Stimulated activated CD8-positive, alpha-beta memory T cell treated with anti-CD3 and anti-CD28 coated beads, Interleukin-12 subunit alpha, Interleukin-12 subunit beta, amount 100 ng/mL, for 24 hours (primary cell): ENCODE data around the gene KIF3A.

ENCODE experiments used
- DNase-seq: peaks from one replicate; pipeline ENCODE4 v3.0.0-alpha.2; 2020; ENCODE audit errors: extremely low read depth

The KIF3A gene

GRCh38 chr5:132678735-132679134 lies 58.6 kb downstream of the KIF3A start:
- DNase-seq: no peak

GRCh38 chr5:132677682-132678400 lies 59.5 kb downstream of the KIF3A start:
- DNase-seq: no peak

- DNase-seq: no peak
Measured at GRCh38 chr5:132677191-132677590, 60.2 kb downstream of the KIF3A start.

- no peak for DNase-seq
Measured at GRCh38 chr5:132675936-132676689, 61.2 kb downstream of the KIF3A start.

- no peak for DNase-seq
Measured at GRCh38 chr5:132674671-132675506, 62.5 kb downstream of the KIF3A start.

GRCh38 chr5:132673939-132674630 lies 63.3 kb downstream of the KIF3A start, which contains the start of gene IL4:
TSS of gene IL4 (plus strand) at chr5:132673989. CDS start at chr5:132674051, 62 bp downstream.
- no peak for DNase-seq

GRCh38 chr5:132673488-132673887 lies 63.9 kb downstream of the KIF3A start:
- DNase-seq: no peak

GRCh38 chr5:132671000-132671399 lies 66.3 kb downstream of the KIF3A start:
- DNase-seq: no peak

- no peak for DNase-seq
Measured at GRCh38 chr5:132669966-132670882, 67.1 kb downstream of the KIF3A start.

GRCh38 chr5:132669455-132669820 lies 67.9 kb downstream of the KIF3A start:
- DNase-seq: no peak

- no peak for DNase-seq
Measured at GRCh38 chr5:132668706-132669454, 68.5 kb downstream of the KIF3A start.

GRCh38 chr5:132667761-132668705 lies 69.3 kb downstream of the KIF3A start:
- DNase-seq: no peak

GRCh38 chr5:132667309-132667708 lies 70.0 kb downstream of the KIF3A start:
- no peak for DNase-seq

- DNase-seq: no peak
Measured at GRCh38 chr5:132666310-132667123, 70.8 kb downstream of the KIF3A start.

GRCh38 chr5:132665574-132666080 lies 71.7 kb downstream of the KIF3A start:
- no peak for DNase-seq

- DNase-seq: no peak
Measured at GRCh38 chr5:132664696-132665209, 72.6 kb downstream of the KIF3A start.
